Activated CD8-positive, alpha-beta memory T cell treated with anti-CD3 and anti-CD28 coated beads for 36 hours (primary cell): Measurements from ENCODE around the gene CAB39. TPM values are rescaled to one million over a fixed set of nuclear protein-coding genes. Genes with fewer than 3 reads are reported as not detected.

Source experiments
- total RNA-seq, 2 experiments: library from RNA; stranded (reverse); gene quantifications; one replicate each; pipeline ENCODE4 v1.2.3, GENCODE V29; 2021

CAB39 gene
- total RNA-seq, 2 experiments from 2014 or later, result 127 to 128 TPM

Other genes with a start within 250 kb of the CAB39 start
- 10 to 100 TPM; 50.4 to 55.0 TPM for gene ITM2C, start 152.1 kb downstream of the CAB39 start, total RNA-seq
- gene GPR55, start 212.4 kb downstream of the CAB39 start, total RNA-seq, result 1 to 10 TPM; 4.4 to 5.6 TPM